ENCODE results near the gene CCDC110. TPM values are rescaled to one million over a fixed set of nuclear protein-coding genes. Genes with fewer than 3 reads are reported as not detected.
A peak's percentile ranks its signal among the peaks of the same experiment; 100 is the strongest.

CCDC110 gene
- total and polyA plus RNA-seq, 11 donors, result 0.19 to 2.6 (median 0.98) TPM

DNA sequence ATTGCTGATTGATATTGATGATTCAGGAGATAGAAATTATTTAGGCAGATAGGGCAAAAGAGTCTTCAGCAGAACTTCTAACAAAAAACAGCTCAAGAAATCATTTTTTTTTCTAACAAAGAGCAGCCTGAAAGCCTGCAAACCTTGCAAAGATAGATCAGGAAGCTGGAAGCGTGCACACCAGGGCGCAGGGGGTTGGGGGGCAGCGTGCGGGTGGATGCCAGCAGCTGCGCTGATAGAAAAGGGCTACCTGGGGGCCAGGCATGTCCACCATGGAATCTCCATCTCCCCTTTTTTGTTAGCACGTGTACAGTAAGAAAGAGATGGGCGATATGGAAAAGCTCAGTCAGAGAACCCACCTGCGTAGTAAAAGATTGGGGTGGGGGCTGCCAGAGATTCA is 1.7 kb upstream of the CCDC110 start:
- no peak for DNase-seq
- 93 to 99% (median 98%) methylated on average over 8 of the region's 8 CpGs for WGBS, 4 donors
- H3K27me3 ChIP-seq, result peaks cover 0 to 13% (median 0%) of the 10 kb centered on the region in 9 donors
- H3K4me3 ChIP-seq, result no peak overlapping the region
- TF ChIP-seq, protein P1, sequence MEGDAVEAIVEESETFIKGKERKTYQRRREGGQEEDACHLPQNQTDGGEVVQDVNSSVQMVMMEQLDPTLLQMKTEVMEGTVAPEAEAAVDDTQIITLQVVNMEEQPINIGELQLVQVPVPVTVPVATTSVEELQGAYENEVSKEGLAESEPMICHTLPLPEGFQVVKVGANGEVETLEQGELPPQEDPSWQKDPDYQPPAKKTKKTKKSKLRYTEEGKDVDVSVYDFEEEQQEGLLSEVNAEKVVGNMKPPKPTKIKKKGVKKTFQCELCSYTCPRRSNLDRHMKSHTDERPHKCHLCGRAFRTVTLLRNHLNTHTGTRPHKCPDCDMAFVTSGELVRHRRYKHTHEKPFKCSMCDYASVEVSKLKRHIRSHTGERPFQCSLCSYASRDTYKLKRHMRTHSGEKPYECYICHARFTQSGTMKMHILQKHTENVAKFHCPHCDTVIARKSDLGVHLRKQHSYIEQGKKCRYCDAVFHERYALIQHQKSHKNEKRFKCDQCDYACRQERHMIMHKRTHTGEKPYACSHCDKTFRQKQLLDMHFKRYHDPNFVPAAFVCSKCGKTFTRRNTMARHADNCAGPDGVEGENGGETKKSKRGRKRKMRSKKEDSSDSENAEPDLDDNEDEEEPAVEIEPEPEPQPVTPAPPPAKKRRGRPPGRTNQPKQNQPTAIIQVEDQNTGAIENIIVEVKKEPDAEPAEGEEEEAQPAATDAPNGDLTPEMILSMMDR (IDR thresholded peaks at IDR 0.05), result no peak
- no peak for TF ChIP-seq POLR2A (IDR thresholded peaks at IDR 0.05)
- no peak for ATAC-seq
- H3K36me3 ChIP-seq, result no peaks in the 10 kb centered on the region
- no peaks in the 10 kb centered on the region for H3K9me3 ChIP-seq
- intact Hi-C loops (cut with DNase I), result loop anchor here in 7 of 10 donors (2.0 to 10.0 kb wide), 8 partner anchors 46 to 562 kb away; partner anchors contain the start of gene UFSP2 (in 1 of the 7)
- H3K4me1 ChIP-seq, result peaks cover 0 to 17% (median 6%) of the 10 kb centered on the region in 12 donors
- no peak overlapping the region for H3K27ac ChIP-seq

- 35 to 48% (median 45%) methylated on average over 10 of the region's 10 CpGs for WGBS, 4 donors
- Histone ChIP-seq H3K9me3 (no peaks in the 10 kb centered on the region), H3K27me3 (peaks cover 0 to 11% (median 0%) of the 10 kb centered on the region in 9 donors), H3K4me1 (peaks cover 0 to 17% (median 6%) of the 10 kb centered on the region in 12 donors), H3K27ac (peak overlapping the region in 4 of 12 donors; percentile 69 to 83 (median 80)), H3K36me3 (no peaks in the 10 kb centered on the region), H3K4me3 (peak overlapping the region; percentile 68 to 97 (median 88))
- intact Hi-C loops (cut with DNase I), result loop anchor here in 7 of 10 donors (2.0 to 10.0 kb wide), 8 partner anchors 45 to 563 kb away; partner anchors contain the start of gene UFSP2 (in 1 of the 7)
- ATAC-seq, result no peak
- TF ChIP-seq, protein P1 (IDR thresholded peaks at IDR 0.05), result no peak
- TF ChIP-seq POLR2A (IDR thresholded peaks at IDR 0.05), result no peak
- DNase-seq, result no peak
These were observed 590 bp upstream of the CCDC110 start for GRCh38 chr4:185472103-185472542.

- ATAC-seq, result peak; percentile 6 to 44 (median 14)
- DNase-seq, result peak; percentile 48 to 81 (median 66)
- 1 to 4% (median 2%) methylated on average over 28 to 41 of the region's 41 CpGs for WGBS, 4 donors
- Histone ChIP-seq H3K9me3 (no peaks in the 10 kb centered on the region), H3K27me3 (peaks cover 0 to 11% (median 0%) of the 10 kb centered on the region in 9 donors), H3K4me1 (peaks cover 0 to 17% (median 6%) of the 10 kb centered on the region in 12 donors), H3K36me3 (no peaks in the 10 kb centered on the region), H3K4me3 (peak overlapping the region; percentile 8 to 97 (median 64)), H3K27ac (peak overlapping the region in 8 of 12 donors; percentile 1 to 81 (median 44))
- intact Hi-C loops (cut with DNase I), result loop anchor here (1.0 to 10.0 kb wide), 9 partner anchors 43 to 564 kb away; partner anchors contain the start of gene UFSP2 (in 1 of the 10)
- TF ChIP-seq, protein P1 (IDR thresholded peaks at IDR 0.05), result no peak
- no peak for TF ChIP-seq POLR2A (IDR thresholded peaks at IDR 0.05)
These were observed 885 bp downstream of the CCDC110 start for GRCh38 chr4:185470501-185471195.

- H3K9me3 ChIP-seq, result no peaks in the 10 kb centered on the region
- 67 to 76% (median 72%) methylated on average over 9 of the region's 9 CpGs for WGBS, 4 donors
- ATAC-seq (no peak), DNase-seq (no peak)
- intact Hi-C loops (cut with DNase I), result loop anchor here in 9 of 10 donors (2.0 to 10.0 kb wide), 10 partner anchors 37 to 565 kb away; partner anchors contain the start of gene UFSP2 (in 3 of the 9)
- no peak overlapping the region for H3K27ac ChIP-seq
- TF ChIP-seq POLR2A (IDR thresholded peaks at IDR 0.05), result no peak
- TF ChIP-seq, protein P1 (IDR thresholded peaks at IDR 0.05), result no peak
- no peaks in the 10 kb centered on the region for H3K36me3 ChIP-seq
- peaks cover 0 to 17% (median 6%) of the 10 kb centered on the region in 12 donors for H3K4me1 ChIP-seq
- H3K27me3 ChIP-seq, result peaks cover 0 to 11% (median 0%) of the 10 kb centered on the region in 9 donors
- H3K4me3 ChIP-seq, result no peak overlapping the region
These were observed 1.9 kb downstream of the CCDC110 start for GRCh38 chr4:185469580-185470154.

All from heart left ventricle (tissue), 16 donors.